Measurements from ENCODE around the gene CCDC117.

CCDC117 gene

GRCh38 chr22:28788601-28789000, 16.1 kb downstream of the CCDC117 start:
- DNase-seq (ENCODE audit: low spot score) = no peak
- in situ Hi-C loops (cut with MboI; ENCODE audit: low pct_unique_long_range_greater_than_20kb, low sequenced_read_pairs, unreplicated experiment) = no loop called here
- no peak for TF ChIP-seq CTCF (IDR thresholded peaks at IDR 0.05; ENCODE audit: extremely low read depth, insufficient read depth, missing control alignments)

GRCh38 chr22:28791124-28791523, 18.6 kb downstream of the CCDC117 start:
- TF ChIP-seq CTCF (IDR thresholded peaks at IDR 0.05; ENCODE audit: extremely low read depth, insufficient read depth, missing control alignments) = no peak
- no peak for DNase-seq (ENCODE audit: low spot score)
- in situ Hi-C loops (cut with MboI; ENCODE audit: low pct_unique_long_range_greater_than_20kb, low sequenced_read_pairs, unreplicated experiment) = no loop called here

GRCh38 chr22:28791841-28792490, 19.5 kb downstream of the CCDC117 start:
- TF ChIP-seq CTCF (IDR thresholded peaks at IDR 0.05; ENCODE audit: extremely low read depth, insufficient read depth, missing control alignments) = no peak
- DNase-seq (ENCODE audit: low spot score) = peak; percentile 55
- in situ Hi-C loops (cut with MboI; ENCODE audit: low pct_unique_long_range_greater_than_20kb, low sequenced_read_pairs, unreplicated experiment) = no loop called here

GRCh38 chr22:28792491-28793383, 20.2 kb downstream of the CCDC117 start:
- DNase-seq (ENCODE audit: low spot score) = no peak
- in situ Hi-C loops (cut with MboI; ENCODE audit: low pct_unique_long_range_greater_than_20kb, low sequenced_read_pairs, unreplicated experiment) = no loop called here
- no peak for TF ChIP-seq CTCF (IDR thresholded peaks at IDR 0.05; ENCODE audit: extremely low read depth, insufficient read depth, missing control alignments)

GRCh38 chr22:28793976-28794584, 21.6 kb downstream of the CCDC117 start:
- TF ChIP-seq CTCF (IDR thresholded peaks at IDR 0.05; ENCODE audit: extremely low read depth, insufficient read depth, missing control alignments) = no peak
- in situ Hi-C loops (cut with MboI; ENCODE audit: low pct_unique_long_range_greater_than_20kb, low sequenced_read_pairs, unreplicated experiment) = no loop called here
- DNase-seq (ENCODE audit: low spot score) = no peak

GRCh38 chr22:28795071-28795693, 22.7 kb downstream of the CCDC117 start:
- DNase-seq (ENCODE audit: low spot score) = no peak
- no peak for TF ChIP-seq CTCF (IDR thresholded peaks at IDR 0.05; ENCODE audit: extremely low read depth, insufficient read depth, missing control alignments)
- in situ Hi-C loops (cut with MboI; ENCODE audit: low pct_unique_long_range_greater_than_20kb, low sequenced_read_pairs, unreplicated experiment) = no loop called here

All from GM13977 (cell line).